H9 (cell line): Measurements from ENCODE around the gene TMEM213. TPM values are rescaled to one million over a fixed set of nuclear protein-coding genes. Genes with fewer than 3 reads are reported as not detected.

ENCODE experiments used
- DNase-seq: peaks from one replicate; pipeline ENCODE4 v3.0.0-alpha.2; 2017
- H2AFZ ChIP-seq: one replicate; pipeline ENCODE4 v1.6.1; 2013; ENCODE audit warnings: mild to moderate bottlenecking, low read length, control low read depth, moderate library complexity
- H2AK5ac ChIP-seq: 2 replicates; pipeline ENCODE4 v1.6.1; 2013; ENCODE audit warnings: low read length, control low read depth, mixed read lengths; ENCODE audit not compliant: insufficient read length
- H2BK120ac ChIP-seq: one replicate; pipeline ENCODE4 v1.6.1; 2013; ENCODE audit warnings: low read depth, mild to moderate bottlenecking, low read length, control low read depth, inconsistent platforms; ENCODE audit not compliant: poor library complexity, severe bottlenecking
- H2BK12ac ChIP-seq: 2 replicates; pipeline ENCODE4 v1.6.1; 2013; ENCODE audit warnings: low read length, control low read depth, mixed read lengths, low read depth; ENCODE audit not compliant: insufficient read length
- H2BK15ac ChIP-seq: 2 replicates; pipeline ENCODE4 v1.6.1; 2013; ENCODE audit warnings: low read depth, low read length, control low read depth
- H2BK20ac ChIP-seq: one replicate; pipeline ENCODE4 v1.6.1; 2013; ENCODE audit warnings: low read depth, mild to moderate bottlenecking, low read length, control low read depth, inconsistent platforms; ENCODE audit not compliant: poor library complexity, severe bottlenecking
- H2BK5ac ChIP-seq: 2 replicates; pipeline ENCODE4 v1.6.1; 2013; ENCODE audit warnings: low read length, control low read depth, mixed read lengths; ENCODE audit not compliant: insufficient read length
- H3K14ac ChIP-seq: 2 replicates; pipeline ENCODE4 v1.6.1; 2013; ENCODE audit warnings: low read length, control low read depth; ENCODE audit not compliant: insufficient read depth
- H3K18ac ChIP-seq: 2 replicates; pipeline ENCODE4 v1.6.1; 2013; ENCODE audit warnings: low read depth, mild to moderate bottlenecking, mixed read lengths, low read length, control low read depth; ENCODE audit not compliant: insufficient read length
- H3K23ac ChIP-seq: 2 replicates; pipeline ENCODE4 v1.6.1; 2013; ENCODE audit warnings: low read length, control low read depth, mixed read lengths, low read depth; ENCODE audit not compliant: insufficient read length
- H3K23me2 ChIP-seq: 2 replicates; pipeline ENCODE4 v1.6.1; 2013; ENCODE audit warnings: low read depth, mild to moderate bottlenecking, mixed read lengths, low read length, control low read depth; ENCODE audit not compliant: insufficient read length, poor library complexity, severe bottlenecking
- H3K27ac ChIP-seq: 2 replicates; pipeline ENCODE4 v1.5.1; 2013; ENCODE audit warnings: low read length, control low read depth, mixed read lengths, low read depth; ENCODE audit not compliant: insufficient read length
- H3K27me3 ChIP-seq: 2 replicates; pipeline ENCODE4 v1.6.1; 2013; ENCODE audit warnings: low read length, control low read depth, inconsistent platforms; ENCODE audit not compliant: insufficient read depth
- H3K4ac ChIP-seq: 2 replicates; pipeline ENCODE4 v1.6.1; 2013; ENCODE audit warnings: low read depth, mild to moderate bottlenecking, control low read depth, inconsistent platforms, low read length, moderate library complexity
- H3K4me1 ChIP-seq: 2 replicates; pipeline ENCODE4 v1.6.1; 2013; ENCODE audit warnings: low read length, control low read depth, inconsistent platforms; ENCODE audit not compliant: insufficient read depth
- H3K4me2 ChIP-seq: 2 replicates; pipeline ENCODE4 v1.6.1; 2013; ENCODE audit warnings: low read length, control low read depth, mixed read lengths; ENCODE audit not compliant: insufficient read length, insufficient read depth
- H3K56ac ChIP-seq: 2 replicates; pipeline ENCODE4 v1.6.1; 2013; ENCODE audit warnings: low read depth, mild to moderate bottlenecking, mixed read lengths, low read length, control low read depth; ENCODE audit not compliant: insufficient read length
- H3K79me1 ChIP-seq: 2 replicates; pipeline ENCODE4 v1.6.1; 2013; ENCODE audit warnings: low read depth, mild to moderate bottlenecking, moderate library complexity, low read length, control low read depth, inconsistent platforms; ENCODE audit not compliant: insufficient read depth, poor library complexity, severe bottlenecking
- H3K79me2 ChIP-seq: 2 replicates; pipeline ENCODE4 v1.6.1; 2013; ENCODE audit warnings: low read length, control low read depth, inconsistent platforms; ENCODE audit not compliant: insufficient read depth
- H3K9ac ChIP-seq: 2 replicates; pipeline ENCODE4 v1.6.1; 2013; ENCODE audit warnings: low read length, control low read depth, mixed read lengths; ENCODE audit not compliant: insufficient read length; ENCODE audit errors: extremely low read depth
- H3K9me3 ChIP-seq: one replicate; pipeline ENCODE4 v1.6.1; 2013; ENCODE audit warnings: low read depth, low read length, inconsistent platforms; ENCODE audit not compliant: control insufficient read depth
- H3T11ph ChIP-seq: one replicate; pipeline ENCODE4 v1.6.1; 2013; ENCODE audit warnings: mild to moderate bottlenecking, low read length, control low read depth, inconsistent platforms
- H4K20me1 ChIP-seq: one replicate; pipeline ENCODE4 v1.6.1; 2013; ENCODE audit not compliant: control insufficient read depth, insufficient read length, insufficient read depth
- H4K5ac ChIP-seq: 2 replicates; pipeline ENCODE4 v1.6.1; 2013; ENCODE audit warnings: low read depth, mild to moderate bottlenecking, mixed read lengths, low read length, control low read depth; ENCODE audit not compliant: insufficient read length
- H4K8ac ChIP-seq: replicated peaks from 2 replicates; pipeline ENCODE4 v1.6.1; 2013; ENCODE audit warnings: low read length, control low read depth, mixed read lengths, low read depth; ENCODE audit not compliant: insufficient read length
- H4K91ac ChIP-seq: 2 replicates; pipeline ENCODE4 v1.6.1; 2013; ENCODE audit warnings: low read depth, mild to moderate bottlenecking, moderate library complexity, mixed read lengths, low read length, control low read depth; ENCODE audit not compliant: insufficient read length
- H3K27ac Mint-ChIP-seq, 3 experiments: 2 replicates in 2 of 3; 3 replicates in 1 of 3; pipeline ENCODE4 v1.8.0; 2020 to 2021; ENCODE audit warnings: mixed read lengths in 3 of 3, mild to moderate bottlenecking in 1 of 3, moderate library complexity in 1 of 3
- H3K27me3 Mint-ChIP-seq: 2 replicates; pipeline ENCODE4 v1.8.0; 2021; ENCODE audit warnings: low read depth, mild to moderate bottlenecking, moderate library complexity, mixed read lengths
- H3K36me3 Mint-ChIP-seq, 3 experiments: 2 replicates in 2 of 3; 3 replicates in 1 of 3; pipeline ENCODE4 v1.8.0; 2020 to 2021; ENCODE audit warnings: low read depth in 3 of 3, mixed read lengths in 3 of 3; ENCODE audit not compliant: insufficient read depth in 1 of 3
- H3K4me1 Mint-ChIP-seq, 2 experiments: 2 replicates each; pipeline ENCODE4 v1.8.0; 2020; ENCODE audit warnings: mixed read lengths in 2 of 2
- H3K4me3 Mint-ChIP-seq, 2 experiments: 2 replicates in 1 of 2; 3 replicates in 1 of 2; pipeline ENCODE4 v1.8.0; 2020 to 2021; ENCODE audit warnings: mild to moderate bottlenecking in 2 of 2, mixed read lengths in 2 of 2, moderate library complexity in 1 of 2
- H3K9me3 Mint-ChIP-seq, 2 experiments: 2 replicates in 1 of 2; 3 replicates in 1 of 2; pipeline ENCODE4 v1.8.0; 2020; ENCODE audit warnings: mild to moderate bottlenecking in 2 of 2, mixed read lengths in 2 of 2, moderate library complexity in 1 of 2
- WGBS: extraction: QIAGEN DNeasy Blood & Tissue Kit; methylation state at CpG from one replicate; pipeline ENCODE4 v1.1.7; 2013; ENCODE audit warnings: missing lambda C conversion rate, low lambda C conversion rate, mixed read lengths; ENCODE audit not compliant: insufficient read length; ENCODE audit errors: extremely low coverage; 5-methylcytosine and 5-hydroxymethylcytosine counted together
- total RNA-seq: library from RNA; stranded (reverse); gene quantifications from 2 replicates; pipeline ENCODE4 v1.2.1, GENCODE V29; 2021
- TF ChIP-seq, protein P1 (sequence below): fragments of 200-600 bp; sonication (generic); conservative IDR thresholded peaks from 3 replicates; pipeline ENCODE4 v1.8.0; 2021; ENCODE audit warnings: antibody characterized with exemption, mild to moderate bottlenecking

The TMEM213 gene
- total RNA-seq, 1 experiment from 2014 or later, result 0.22 TPM

DNA sequence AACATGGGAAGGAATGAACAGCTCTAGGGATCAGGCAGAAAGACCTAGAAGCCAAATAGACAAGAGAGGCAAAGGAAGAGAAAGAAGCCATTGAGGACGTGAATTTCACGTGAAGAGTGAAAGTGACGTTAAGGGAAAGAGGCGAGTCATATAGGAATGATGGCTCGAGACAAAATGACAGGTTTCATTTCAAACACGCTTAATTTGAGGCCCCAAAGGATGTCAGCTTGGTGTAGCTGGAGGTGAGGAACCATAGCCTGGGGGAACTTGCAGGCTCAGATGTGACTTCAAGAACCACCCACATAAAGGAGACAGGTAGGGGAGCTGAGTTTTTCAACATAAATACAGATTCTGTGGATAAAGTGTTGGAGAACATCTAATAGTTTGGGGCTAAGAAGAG is 84.5 kb downstream of the TMEM213 start:
- Mint-ChIP-seq H3K4me1 (peaks cover 3% of the 10 kb centered on the region in 2 experiments; a peak in 3 of 4 replicates), H3K9me3 (no peaks in the 10 kb centered on the region), H3K27ac (peak overlapping the region in 2 of 3 experiments; percentile 2 to 15; a peak in 1 of 7 replicates), H3K4me3 (no peak overlapping the region), H3K27me3 (no peaks in the 10 kb centered on the region), H3K36me3 (peaks cover 14 to 24% (median 22%) of the 10 kb centered on the region in 3 experiments; a peak in 6 of 7 replicates)
- no peaks in the 10 kb centered on the region for H3K9me3 ChIP-seq
- no peak overlapping the region for H3K18ac ChIP-seq
- no peak overlapping the region for H3K23ac ChIP-seq
- no peak overlapping the region for H4K5ac ChIP-seq
- H4K20me1 ChIP-seq, result no peaks in the 10 kb centered on the region
- no peak overlapping the region for H2AK5ac ChIP-seq
- no peak overlapping the region for H3K27ac ChIP-seq
- no peak overlapping the region for H4K8ac ChIP-seq
- H4K91ac ChIP-seq, result no peak overlapping the region
- no peak overlapping the region for H2BK120ac ChIP-seq
- H3K79me2 ChIP-seq, result no peaks in the 10 kb centered on the region
- H3K56ac ChIP-seq, result no peak overlapping the region
- no peaks in the 10 kb centered on the region for H3K27me3 ChIP-seq
- H3K9ac ChIP-seq, result no peak overlapping the region
- no peak overlapping the region for H2AFZ ChIP-seq
- H3K14ac ChIP-seq, result no peak overlapping the region
- H3K4me1 ChIP-seq, result no peaks in the 10 kb centered on the region
- no peak overlapping the region for H2BK20ac ChIP-seq
- no CpG with 5 or more reads among the region's 6 CpGs for WGBS
- DNase-seq, result no peak
- no peak overlapping the region for H2BK15ac ChIP-seq
- no peak overlapping the region for H3K4me2 ChIP-seq
- H3K4ac ChIP-seq, result no peak overlapping the region
- no peaks in the 10 kb centered on the region for H3K79me1 ChIP-seq
- no peak overlapping the region for H2BK5ac ChIP-seq
- H2BK12ac ChIP-seq, result no peak overlapping the region
- no peaks in the 10 kb centered on the region for H3K23me2 ChIP-seq
- no peak overlapping the region for H3T11ph ChIP-seq
- TF ChIP-seq, protein P1, sequence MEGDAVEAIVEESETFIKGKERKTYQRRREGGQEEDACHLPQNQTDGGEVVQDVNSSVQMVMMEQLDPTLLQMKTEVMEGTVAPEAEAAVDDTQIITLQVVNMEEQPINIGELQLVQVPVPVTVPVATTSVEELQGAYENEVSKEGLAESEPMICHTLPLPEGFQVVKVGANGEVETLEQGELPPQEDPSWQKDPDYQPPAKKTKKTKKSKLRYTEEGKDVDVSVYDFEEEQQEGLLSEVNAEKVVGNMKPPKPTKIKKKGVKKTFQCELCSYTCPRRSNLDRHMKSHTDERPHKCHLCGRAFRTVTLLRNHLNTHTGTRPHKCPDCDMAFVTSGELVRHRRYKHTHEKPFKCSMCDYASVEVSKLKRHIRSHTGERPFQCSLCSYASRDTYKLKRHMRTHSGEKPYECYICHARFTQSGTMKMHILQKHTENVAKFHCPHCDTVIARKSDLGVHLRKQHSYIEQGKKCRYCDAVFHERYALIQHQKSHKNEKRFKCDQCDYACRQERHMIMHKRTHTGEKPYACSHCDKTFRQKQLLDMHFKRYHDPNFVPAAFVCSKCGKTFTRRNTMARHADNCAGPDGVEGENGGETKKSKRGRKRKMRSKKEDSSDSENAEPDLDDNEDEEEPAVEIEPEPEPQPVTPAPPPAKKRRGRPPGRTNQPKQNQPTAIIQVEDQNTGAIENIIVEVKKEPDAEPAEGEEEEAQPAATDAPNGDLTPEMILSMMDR, result no peak
